Activated CD8-positive, alpha-beta memory T cell treated with anti-CD3 and anti-CD28 coated beads for 36 hours (primary cell): Measurements from ENCODE around the gene VIPR2. TPM values are rescaled to one million over a fixed set of nuclear protein-coding genes. Genes with fewer than 3 reads are reported as not detected.
"Not testable (repeated sequence)": the region's sequence is repeated elsewhere in the genome, so short reads cannot be mapped to it uniquely, and the experiment has no call there.

ENCODE experiments used
- CTCF ChIA-PET: fragments of 350-600 bp; sonication (Branson Sonifier 250); formaldehyde crosslinking; loops from one replicate; lab custom pipeline; 2021; ENCODE audit warnings: antibody characterized with exemption; lab: Charles Lee
- POLR2A ChIA-PET: fragments of 350-600 bp; sonication (Branson Sonifier 250); formaldehyde crosslinking; loops from one replicate; lab custom pipeline; 2021; ENCODE audit warnings: antibody characterized with exemption; lab: Charles Lee
- total RNA-seq, 2 experiments: library from RNA; stranded (reverse); gene quantifications; one replicate each; pipeline ENCODE4 v1.2.3, GENCODE V29; 2021

VIPR2 gene
- total RNA-seq, 2 experiments from 2014 or later, result 0.08 to 0.19 TPM

GRCh38 chr7:159082075-159082474 lies 62.6 kb downstream of the VIPR2 start:
- CTCF ChIA-PET, POLR2A ChIA-PET: not testable (repeated sequence)

- POLR2A ChIA-PET, result no interaction called here
- CTCF ChIA-PET, result no interaction called here
Measured at GRCh38 chr7:159078911-159079270, 65.8 kb downstream of the VIPR2 start.

- POLR2A ChIA-PET, result no interaction called here
Measured at GRCh38 chr7:159078193-159078910, 66.3 kb downstream of the VIPR2 start.

GRCh38 chr7:159076333-159076732 lies 68.3 kb downstream of the VIPR2 start:
- POLR2A ChIA-PET, result no interaction called here

More at GRCh38 chr7:159078193-159078910, 66.3 kb downstream of the VIPR2 start:
- CTCF ChIA-PET, result no interaction called here

GRCh38 chr7:159075563-159076238 lies 69.0 kb downstream of the VIPR2 start:
- POLR2A ChIA-PET, result no interaction called here
- CTCF ChIA-PET, result no interaction called here

More at GRCh38 chr7:159076333-159076732, 68.3 kb downstream of the VIPR2 start:
- CTCF ChIA-PET, result no interaction called here

- ChIA-PET CTCF (no interaction called here), POLR2A (no interaction called here)
Measured at GRCh38 chr7:159071260-159071659, 73.4 kb downstream of the VIPR2 start.

GRCh38 chr7:159070431-159071148 lies 74.1 kb downstream of the VIPR2 start:
- CTCF ChIA-PET, result no interaction called here
- POLR2A ChIA-PET, result no interaction called here

- POLR2A ChIA-PET, result no interaction called here
- CTCF ChIA-PET, result no interaction called here
Measured at GRCh38 chr7:159068893-159069448, 75.7 kb downstream of the VIPR2 start.

- ChIA-PET CTCF (no interaction called here), POLR2A (no interaction called here)
Measured at GRCh38 chr7:159068488-159068811, 76.2 kb downstream of the VIPR2 start.

GRCh38 chr7:159067576-159068487 lies 76.8 kb downstream of the VIPR2 start:
- POLR2A ChIA-PET, result no interaction called here
- CTCF ChIA-PET, result no interaction called here

- POLR2A ChIA-PET, result no interaction called here
- CTCF ChIA-PET, result no interaction called here
Measured at GRCh38 chr7:159066816-159067575, 77.7 kb downstream of the VIPR2 start.

- CTCF ChIA-PET, result no interaction called here
Measured at GRCh38 chr7:159065852-159066480, 78.7 kb downstream of the VIPR2 start.

GRCh38 chr7:159064816-159065510 lies 79.7 kb downstream of the VIPR2 start:
- ChIA-PET POLR2A (no interaction called here), CTCF (no interaction called here)

More at GRCh38 chr7:159065852-159066480, 78.7 kb downstream of the VIPR2 start:
- POLR2A ChIA-PET, result no interaction called here

- POLR2A ChIA-PET, result no interaction called here
- CTCF ChIA-PET, result no interaction called here
Measured at GRCh38 chr7:159064121-159064815, 80.4 kb downstream of the VIPR2 start.

- POLR2A ChIA-PET, result no interaction called here
- CTCF ChIA-PET, result no interaction called here
Measured at GRCh38 chr7:159063046-159063840, 81.4 kb downstream of the VIPR2 start.

- ChIA-PET POLR2A (no interaction called here), CTCF (no interaction called here)
Measured at GRCh38 chr7:159062569-159062968, 82.1 kb downstream of the VIPR2 start.
